Liver (tissue), 9 donors: ENCODE measurements around the gene SEL1L2. TPM values are rescaled to one million over a fixed set of nuclear protein-coding genes. Genes with fewer than 3 reads are reported as not detected.

Experiments used
- DNase-seq: peaks from one replicate; pipeline ENCODE4 v3.0.0-alpha.2; 2017; ENCODE audit warnings: low spot score
- H3K27ac ChIP-seq, 2 donors: one replicate each; pipeline ENCODE4 v1.7.0; 2013; ENCODE audit warnings: inconsistent platforms in 2 of 2, low read length in 2 of 2, control low read depth in 1 of 2, low read depth in 1 of 2, mild to moderate bottlenecking in 1 of 2
- H3K27me3 ChIP-seq, 4 donors: one replicate each; pipeline versions ENCODE4 v1.6.1 to v1.7.0; 2013; ENCODE audit warnings: low read length in 3 of 4, inconsistent platforms in 1 of 4, mild to moderate bottlenecking in 1 of 4, moderate library complexity in 1 of 4; ENCODE audit not compliant: control insufficient read depth in 4 of 4, insufficient read depth in 4 of 4
- H3K36me3 ChIP-seq, 4 donors: one replicate each; pipeline versions ENCODE4 v1.6.1 to v1.7.0; 2013; ENCODE audit warnings: low read length in 3 of 4, mild to moderate bottlenecking in 3 of 4, low read depth in 1 of 4, moderate library complexity in 1 of 4; ENCODE audit not compliant: control insufficient read depth in 4 of 4, insufficient read depth in 3 of 4
- H3K4me1 ChIP-seq, 4 donors: one replicate each; pipeline versions ENCODE4 v1.6.1 to v1.7.0; 2013; ENCODE audit warnings: low read length in 3 of 4, mild to moderate bottlenecking in 3 of 4, moderate library complexity in 1 of 4; ENCODE audit not compliant: control insufficient read depth in 4 of 4, insufficient read depth in 4 of 4
- H3K4me3 ChIP-seq, 3 donors: one replicate each; pipeline versions ENCODE4 v1.6.1 to v1.7.0; 2013; ENCODE audit warnings: low read length in 3 of 3, control low read depth in 1 of 3, low read depth in 1 of 3, mild to moderate bottlenecking in 1 of 3
- H3K9ac ChIP-seq, 2 donors: one replicate each; pipeline ENCODE4 v1.7.0; 2013; ENCODE audit warnings: low read length in 2 of 2, mild to moderate bottlenecking in 2 of 2, moderate library complexity in 2 of 2, control low read depth in 1 of 2, low read depth in 1 of 2
- H3K9me3 ChIP-seq, 4 donors: one replicate each; pipeline versions ENCODE4 v1.6.1 to v1.7.0; 2013; ENCODE audit warnings: low read length in 3 of 4; ENCODE audit not compliant: control insufficient read depth in 4 of 4
- ATF3 ChIP-seq: IDR thresholded peaks from 2 replicates; pipeline ENCODE4 v1.6.1; 2016; ENCODE audit warnings: antibody characterized with exemption
- FOXA1 ChIP-seq: IDR thresholded peaks from 2 replicates; pipeline ENCODE4 v1.6.1; 2016; ENCODE audit warnings: antibody characterized with exemption
- FOXA2 ChIP-seq: IDR thresholded peaks from 2 replicates; pipeline ENCODE4 v1.6.1; 2016; ENCODE audit warnings: antibody characterized with exemption
- HNF4A ChIP-seq, 2 donors: conservative IDR thresholded peaks; 2 replicates each; pipeline ENCODE4 v1.6.1; 2016; ENCODE audit warnings: antibody characterized with exemption in 2 of 2, mild to moderate bottlenecking in 2 of 2
- HNF4G ChIP-seq: IDR thresholded peaks from 2 replicates; pipeline ENCODE4 v1.6.1; 2016; ENCODE audit warnings: antibody characterized with exemption
- NR2F2 ChIP-seq: IDR thresholded peaks from 2 replicates; pipeline ENCODE4 v1.6.1; 2016; ENCODE audit warnings: antibody characterized with exemption
- RAD21 ChIP-seq, 2 donors: IDR thresholded peaks; 2 replicates each; pipeline ENCODE4 v1.6.1; 2016; ENCODE audit warnings: antibody characterized with exemption in 2 of 2, mild to moderate bottlenecking in 2 of 2
- RXRA ChIP-seq, 2 donors: IDR thresholded peaks; 2 replicates each; pipeline ENCODE4 v1.6.1; 2017 to 2018; ENCODE audit warnings: antibody characterized with exemption in 2 of 2, mild to moderate bottlenecking in 1 of 2
- SP1 ChIP-seq: IDR thresholded peaks from 2 replicates; pipeline ENCODE4 v1.6.1; 2018; ENCODE audit warnings: antibody characterized with exemption, mild to moderate bottlenecking
- TAF1 ChIP-seq: conservative IDR thresholded peaks from 2 replicates; pipeline ENCODE4 v1.6.1; 2016; ENCODE audit warnings: antibody characterized with exemption, mild to moderate bottlenecking
- YY1 ChIP-seq: IDR thresholded peaks from 2 replicates; pipeline ENCODE4 v1.6.1; 2016; ENCODE audit warnings: antibody characterized with exemption, mild to moderate bottlenecking
- ZBTB33 ChIP-seq: IDR thresholded peaks from 2 replicates; pipeline ENCODE4 v1.6.1; 2016; ENCODE audit warnings: antibody characterized with exemption
- WGBS: extraction: QIAGEN DNeasy Blood & Tissue Kit; methylation state at CpG from one replicate; pipeline ENCODE4 v1.1.7; 2013; 5-methylcytosine and 5-hydroxymethylcytosine counted together
- polyA plus RNA-seq, 2 donors: library from polyadenylated mRNA; stranded (reverse) in 1 of 2; unstranded in 1 of 2; fragments of 200-250 nt in 1 of 2; fragments of >200 nt in 1 of 2; fragmentation: Nextera tagmentation in 1 of 2; extraction: Ambion mirVana in 1 of 2; gene quantifications; one replicate each; pipeline versions ENCODE4 v1.2.1 to v1.2.3, GENCODE V29; 2013 to 2015
- total RNA-seq, 2 donors: library from RNA; depleted of rRNA; stranded (reverse); fragments of >200 nt; gene quantifications; one replicate each; pipeline ENCODE4 v1.2.3, GENCODE V29; 2014
- TF ChIP-seq, protein P1 (sequence below): fragments of 150-350 bp; IDR thresholded peaks from 2 replicates; pipeline ENCODE4 v1.5.1; 2017; ENCODE audit warnings: improper control_type of control experiment, low read depth, low read length; ENCODE audit not compliant: missing input control
- TF ChIP-seq, protein P2 (sequence below): IDR thresholded peaks from 2 replicates; pipeline ENCODE4 v1.6.1; 2016; ENCODE audit warnings: antibody characterized with exemption, mild to moderate bottlenecking
- donor health status: healthy.
- donor health status: healthy.
- donor health status: healthy.
- donor health status: healthy.
- donor health status: healthy.

Gene SEL1L2
- total and polyA plus RNA-seq, 4 donors, result not detected

DNA sequence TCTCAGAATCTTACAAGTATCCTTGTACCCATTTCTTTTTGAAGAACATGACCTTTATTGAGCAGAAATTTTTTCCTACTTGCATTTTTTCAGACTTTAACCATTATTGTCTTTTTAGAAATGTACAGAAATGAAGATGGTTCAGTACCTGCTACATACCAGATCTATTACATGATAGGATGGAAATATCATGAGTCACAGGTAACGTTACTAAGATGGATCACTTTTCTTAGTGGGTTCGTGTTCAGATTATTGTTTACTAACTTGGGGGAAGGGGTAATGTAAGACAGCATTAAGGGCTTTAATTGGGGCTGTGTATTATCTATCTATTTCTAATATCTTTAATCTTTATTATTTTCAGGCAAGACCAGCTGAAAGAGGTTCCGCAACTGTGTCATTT is 173.7 kb downstream of the SEL1L2 start:
- H3K4me1 ChIP-seq, result peaks cover 0 to 19% (median 17%) of the 10 kb centered on the region in 4 donors
- DNase-seq, result no peak
- no peaks in the 10 kb centered on the region for H3K27me3 ChIP-seq
- TF ChIP-seq TAF1 (no peak), FOXA2 (no peak), NR2F2 (no peak), RAD21 (IDR thresholded peaks at IDR 0.05) (no peak), RXRA (IDR thresholded peaks at IDR 0.05) (no peak), HNF4G (no peak), SP1 (no peak)
- TF ChIP-seq, protein P1, sequence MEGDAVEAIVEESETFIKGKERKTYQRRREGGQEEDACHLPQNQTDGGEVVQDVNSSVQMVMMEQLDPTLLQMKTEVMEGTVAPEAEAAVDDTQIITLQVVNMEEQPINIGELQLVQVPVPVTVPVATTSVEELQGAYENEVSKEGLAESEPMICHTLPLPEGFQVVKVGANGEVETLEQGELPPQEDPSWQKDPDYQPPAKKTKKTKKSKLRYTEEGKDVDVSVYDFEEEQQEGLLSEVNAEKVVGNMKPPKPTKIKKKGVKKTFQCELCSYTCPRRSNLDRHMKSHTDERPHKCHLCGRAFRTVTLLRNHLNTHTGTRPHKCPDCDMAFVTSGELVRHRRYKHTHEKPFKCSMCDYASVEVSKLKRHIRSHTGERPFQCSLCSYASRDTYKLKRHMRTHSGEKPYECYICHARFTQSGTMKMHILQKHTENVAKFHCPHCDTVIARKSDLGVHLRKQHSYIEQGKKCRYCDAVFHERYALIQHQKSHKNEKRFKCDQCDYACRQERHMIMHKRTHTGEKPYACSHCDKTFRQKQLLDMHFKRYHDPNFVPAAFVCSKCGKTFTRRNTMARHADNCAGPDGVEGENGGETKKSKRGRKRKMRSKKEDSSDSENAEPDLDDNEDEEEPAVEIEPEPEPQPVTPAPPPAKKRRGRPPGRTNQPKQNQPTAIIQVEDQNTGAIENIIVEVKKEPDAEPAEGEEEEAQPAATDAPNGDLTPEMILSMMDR, result no peak
- no peaks in the 10 kb centered on the region for H3K9me3 ChIP-seq
- WGBS, result 82% methylated on average over 3 of the region's 3 CpGs
- H3K4me3 ChIP-seq, result no peak overlapping the region
- no peak overlapping the region for H3K9ac ChIP-seq
- H3K27ac ChIP-seq, result no peak overlapping the region
- peaks cover 5 to 33% (median 26%) of the 10 kb centered on the region in 4 donors for H3K36me3 ChIP-seq

- peaks cover 0 to 19% (median 17%) of the 10 kb centered on the region in 4 donors for H3K4me1 ChIP-seq
- no peak for DNase-seq
- no peaks in the 10 kb centered on the region for H3K27me3 ChIP-seq
- H3K4me3 ChIP-seq, result no peak overlapping the region
- H3K27ac ChIP-seq, result peak overlapping the region in 1 of 2 donors; percentile 48
- H3K36me3 ChIP-seq, result peaks cover 9 to 54% (median 41%) of the 10 kb centered on the region in 4 donors
- no peaks in the 10 kb centered on the region for H3K9me3 ChIP-seq
- TF ChIP-seq TAF1 (no peak), HNF4A (conservative IDR thresholded peaks at IDR 0.05) (peak in 1 of 2 donors; percentile 63)
- WGBS, result 74% methylated on average over 4 of the region's 4 CpGs
- H3K9ac ChIP-seq, result no peak overlapping the region
Observed at GRCh38 chr20:13814672-13815071, 175.7 kb downstream of the SEL1L2 start.

DNA sequence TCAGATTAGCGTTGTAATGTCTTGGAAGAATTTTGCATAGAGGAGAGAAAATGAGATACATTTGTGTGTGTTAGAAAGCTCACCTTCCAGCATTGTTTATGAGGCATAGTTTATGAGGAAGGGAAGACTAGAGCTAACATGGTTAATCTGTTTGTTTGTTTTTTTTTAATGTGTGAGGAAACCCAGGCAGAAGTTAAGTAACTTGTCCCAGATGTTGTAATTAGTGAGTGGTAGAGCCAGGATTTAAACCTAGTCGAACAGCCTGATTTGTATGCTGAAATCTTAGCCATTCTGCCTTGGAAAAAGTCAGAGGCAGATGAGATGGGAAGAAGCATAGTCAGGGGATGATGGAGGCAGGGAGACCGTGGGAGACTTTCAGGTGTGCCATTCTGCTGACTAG is 176.5 kb downstream of the SEL1L2 start:
- peaks cover 9 to 60% (median 49%) of the 10 kb centered on the region in 4 donors for H3K36me3 ChIP-seq
- H3K27ac ChIP-seq, result peak overlapping the region in 1 of 2 donors; percentile 48
- WGBS, result 70% methylated on average over 3 of the region's 3 CpGs
- H3K27me3 ChIP-seq, result no peaks in the 10 kb centered on the region
- no peak overlapping the region for H3K9ac ChIP-seq
- no peaks in the 10 kb centered on the region for H3K9me3 ChIP-seq
- no peak for DNase-seq
- TF ChIP-seq NR2F2, result no peak
- TF ChIP-seq RAD21 (IDR thresholded peaks at IDR 0.05), result peak in 1 of 2 donors; percentile 4
- no peak for TF ChIP-seq ZBTB33
- TF ChIP-seq, protein P2, sequence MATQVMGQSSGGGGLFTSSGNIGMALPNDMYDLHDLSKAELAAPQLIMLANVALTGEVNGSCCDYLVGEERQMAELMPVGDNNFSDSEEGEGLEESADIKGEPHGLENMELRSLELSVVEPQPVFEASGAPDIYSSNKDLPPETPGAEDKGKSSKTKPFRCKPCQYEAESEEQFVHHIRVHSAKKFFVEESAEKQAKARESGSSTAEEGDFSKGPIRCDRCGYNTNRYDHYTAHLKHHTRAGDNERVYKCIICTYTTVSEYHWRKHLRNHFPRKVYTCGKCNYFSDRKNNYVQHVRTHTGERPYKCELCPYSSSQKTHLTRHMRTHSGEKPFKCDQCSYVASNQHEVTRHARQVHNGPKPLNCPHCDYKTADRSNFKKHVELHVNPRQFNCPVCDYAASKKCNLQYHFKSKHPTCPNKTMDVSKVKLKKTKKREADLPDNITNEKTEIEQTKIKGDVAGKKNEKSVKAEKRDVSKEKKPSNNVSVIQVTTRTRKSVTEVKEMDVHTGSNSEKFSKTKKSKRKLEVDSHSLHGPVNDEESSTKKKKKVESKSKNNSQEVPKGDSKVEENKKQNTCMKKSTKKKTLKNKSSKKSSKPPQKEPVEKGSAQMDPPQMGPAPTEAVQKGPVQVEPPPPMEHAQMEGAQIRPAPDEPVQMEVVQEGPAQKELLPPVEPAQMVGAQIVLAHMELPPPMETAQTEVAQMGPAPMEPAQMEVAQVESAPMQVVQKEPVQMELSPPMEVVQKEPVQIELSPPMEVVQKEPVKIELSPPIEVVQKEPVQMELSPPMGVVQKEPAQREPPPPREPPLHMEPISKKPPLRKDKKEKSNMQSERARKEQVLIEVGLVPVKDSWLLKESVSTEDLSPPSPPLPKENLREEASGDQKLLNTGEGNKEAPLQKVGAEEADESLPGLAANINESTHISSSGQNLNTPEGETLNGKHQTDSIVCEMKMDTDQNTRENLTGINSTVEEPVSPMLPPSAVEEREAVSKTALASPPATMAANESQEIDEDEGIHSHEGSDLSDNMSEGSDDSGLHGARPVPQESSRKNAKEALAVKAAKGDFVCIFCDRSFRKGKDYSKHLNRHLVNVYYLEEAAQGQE, result no peak
- peak in 1 of 2 donors; percentile 17 for TF ChIP-seq RXRA (IDR thresholded peaks at IDR 0.05)
- no peak for TF ChIP-seq FOXA1
- no peak for TF ChIP-seq HNF4G
- no peak for TF ChIP-seq YY1
- no peak for TF ChIP-seq ATF3
- TF ChIP-seq, protein P1, result no peak
- no peak overlapping the region for H3K4me3 ChIP-seq
- H3K4me1 ChIP-seq, result peaks cover 0 to 19% (median 17%) of the 10 kb centered on the region in 4 donors
